HG03469 (cell line): ENCODE data around the gene SOX30.

ENCODE experiments used
- ATAC-seq: cut with Tn5 transposase; IDR thresholded peaks from one replicate; pipeline ENCODE4 v1.9.1; 2021; ENCODE audit warnings: mild to moderate bottlenecking, moderate library complexity, moderate number of reproducible peaks; ENCODE audit not compliant: unreplicated experiment

The SOX30 gene

DNA sequence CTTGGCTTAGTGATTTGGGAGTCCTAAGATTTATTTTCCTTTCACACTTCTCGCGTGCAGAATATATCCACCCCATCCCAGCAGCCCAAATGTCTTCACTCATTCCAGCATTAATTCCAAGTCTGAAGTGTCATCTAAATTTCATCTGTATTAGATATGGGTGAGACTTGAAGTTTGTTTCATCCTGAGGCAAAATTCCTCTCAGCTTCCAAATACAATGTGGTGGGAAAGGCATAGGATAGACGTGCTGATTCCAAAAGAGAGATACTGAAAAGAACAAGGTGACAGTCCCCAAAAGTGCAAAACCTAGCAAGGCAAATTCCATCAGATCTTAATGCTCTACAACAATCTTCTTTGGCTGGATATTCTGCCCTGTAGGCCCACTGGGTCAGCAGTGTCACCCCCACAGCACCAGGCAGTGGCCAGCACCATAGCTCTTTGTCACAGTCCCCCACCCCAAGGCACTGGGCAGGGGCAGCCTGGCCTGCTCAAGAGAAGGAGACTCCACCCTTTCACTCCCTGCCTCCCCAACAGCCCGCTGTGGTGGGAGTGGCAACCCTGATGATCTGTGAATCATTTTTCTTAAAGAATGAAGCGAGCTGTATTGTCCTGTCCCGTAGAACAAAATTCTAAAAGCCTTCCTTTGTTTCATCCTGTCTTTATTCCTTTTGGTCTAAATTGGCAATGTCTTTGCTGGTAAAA lies 74.0 kb downstream of the SOX30 start:
- no peak for ATAC-seq

DNA sequence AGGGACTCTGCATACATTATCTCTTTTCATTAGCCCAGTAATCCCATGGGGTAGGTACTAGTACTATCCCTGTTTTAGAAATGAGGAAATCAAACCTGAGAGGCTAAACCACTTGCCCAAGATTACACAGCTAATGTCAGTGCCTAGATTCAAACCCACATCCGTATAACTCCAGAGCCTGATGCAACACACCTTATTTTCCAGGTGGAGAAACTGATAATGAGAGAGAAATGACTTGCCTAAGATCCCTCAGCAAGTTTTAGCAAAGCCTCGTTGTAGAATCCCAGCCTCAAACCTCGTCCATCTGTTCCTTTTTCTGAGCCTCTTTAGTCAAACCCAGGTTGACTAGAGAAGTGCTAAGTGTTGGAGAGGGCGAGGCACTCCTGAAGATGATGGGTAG lies 75.6 kb downstream of the SOX30 start:
- no peak for ATAC-seq
